AG09319 (cell line): Measurements from ENCODE around the gene NPAS1.

Source experiments
- DNase-seq: peaks from one replicate; pipeline ENCODE4 v3.0.0-alpha.2; 2010; ENCODE audit warnings: low read depth; ENCODE audit errors: extremely low read depth
- CTCF ChIP-seq: IDR thresholded peaks from 2 replicates; pipeline ENCODE4 v1.5.1; 2011; ENCODE audit warnings: low read depth, mild to moderate bottlenecking, inconsistent platforms, low read length, moderate library complexity

Gene NPAS1

GRCh38 chr19:47086280-47086679, 66.6 kb downstream of the NPAS1 start:
- DNase-seq: no peak
- TF ChIP-seq CTCF: no peak

GRCh38 chr19:47089767-47090350, 70.2 kb downstream of the NPAS1 start:
- no peak for TF ChIP-seq CTCF
- DNase-seq: no peak

- DNase-seq: no peak
Measured at GRCh38 chr19:47093254-47093653, 73.6 kb downstream of the NPAS1 start.

GRCh38 chr19:47093841-47094240, 74.2 kb downstream of the NPAS1 start:
- no peak for TF ChIP-seq CTCF
- DNase-seq: no peak

More at GRCh38 chr19:47093254-47093653, 73.6 kb downstream of the NPAS1 start:
- TF ChIP-seq CTCF: no peak

GRCh38 chr19:47094557-47095475, 75.2 kb downstream of the NPAS1 start:
- no peak for TF ChIP-seq CTCF
- no peak for DNase-seq
